ENCODE data around the gene LIME1. TPM values are rescaled to one million over a fixed set of nuclear protein-coding genes. Genes with fewer than 3 reads are reported as not detected.

The LIME1 gene
- total RNA-seq, 1 donor from 2014 or later: 0.47 TPM

DNA sequence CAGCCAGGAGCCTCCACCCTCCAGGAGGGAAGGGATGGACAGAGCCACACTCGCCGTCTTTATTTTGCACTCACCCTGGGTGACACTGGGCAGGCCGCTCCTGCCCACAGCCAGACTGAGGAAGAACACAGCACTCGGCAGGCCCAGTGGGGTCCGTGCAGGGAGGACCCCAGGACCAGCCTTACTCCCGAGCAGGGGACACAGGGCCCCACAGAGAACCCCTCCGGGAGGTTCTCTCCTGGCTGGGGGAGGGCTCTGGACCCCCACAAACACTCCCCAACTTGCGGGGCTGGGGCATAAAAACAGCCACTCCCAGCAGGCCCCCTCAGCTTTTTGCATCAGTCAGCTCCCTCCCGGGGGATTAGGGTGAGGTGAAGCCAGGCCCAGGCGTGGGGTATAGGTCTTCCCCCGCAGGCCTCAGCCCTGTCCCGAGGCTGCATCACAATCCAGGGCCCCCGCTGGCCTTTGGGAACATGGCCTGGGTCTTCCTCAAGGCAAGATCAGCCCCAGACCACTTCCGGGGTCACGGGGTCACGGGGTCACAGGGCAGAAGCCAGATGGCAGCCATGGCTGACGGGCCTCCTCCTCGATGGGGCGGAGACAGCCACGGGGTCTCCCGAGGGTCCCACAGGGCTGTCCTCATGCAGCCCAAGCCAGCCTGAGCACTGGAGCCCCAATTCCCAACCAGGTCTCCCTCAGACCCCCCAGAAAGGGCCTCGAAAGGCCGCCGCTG, 36.8 kb upstream of the LIME1 start:
- no peak for DNase-seq (ENCODE audit: low spot score)
- no peaks in the 10 kb centered on the region for H4K20me1 ChIP-seq (ENCODE audit: low read depth)
- H3K27ac ChIP-seq: no peak overlapping the region
- TF ChIP-seq CTCF (IDR thresholded peaks at IDR 0.05) (no peak), EZH2phosphoT487 (IDR thresholded peaks at IDR 0.05) (no peak), EZH2 (IDR thresholded peaks at IDR 0.05) (no peak)
- no peak overlapping the region for H3K4me3 ChIP-seq
- H3K36me3 ChIP-seq: no peaks in the 10 kb centered on the region
- Mint-ChIP-seq H3K27me3 (ENCODE audit: insufficient read depth, low read depth) (peaks cover 6% of the 10 kb centered on the region), H3K4me1 (no peaks in the 10 kb centered on the region), H3K36me3 (no peaks in the 10 kb centered on the region), H3K27ac (no peak overlapping the region), H3K9me3 (no peaks in the 10 kb centered on the region), H3K4me3 (no peak overlapping the region)
- H3F3A ChIP-seq (ENCODE audit: low read depth): peaks cover 7% of the 10 kb centered on the region
- H3K4me1 ChIP-seq: peaks cover 10% of the 10 kb centered on the region
- H2AFZ ChIP-seq (replicated peaks): no peak overlapping the region
- no peaks in the 10 kb centered on the region for H3K9me3 ChIP-seq (ENCODE audit: low read depth)
- no peaks in the 10 kb centered on the region for H3K27me3 ChIP-seq
- no peaks in the 10 kb centered on the region for H3K79me2 ChIP-seq (ENCODE audit: low read depth)
- no peak overlapping the region for H3K4me2 ChIP-seq
- H3K9ac ChIP-seq: no peak overlapping the region

DNA sequence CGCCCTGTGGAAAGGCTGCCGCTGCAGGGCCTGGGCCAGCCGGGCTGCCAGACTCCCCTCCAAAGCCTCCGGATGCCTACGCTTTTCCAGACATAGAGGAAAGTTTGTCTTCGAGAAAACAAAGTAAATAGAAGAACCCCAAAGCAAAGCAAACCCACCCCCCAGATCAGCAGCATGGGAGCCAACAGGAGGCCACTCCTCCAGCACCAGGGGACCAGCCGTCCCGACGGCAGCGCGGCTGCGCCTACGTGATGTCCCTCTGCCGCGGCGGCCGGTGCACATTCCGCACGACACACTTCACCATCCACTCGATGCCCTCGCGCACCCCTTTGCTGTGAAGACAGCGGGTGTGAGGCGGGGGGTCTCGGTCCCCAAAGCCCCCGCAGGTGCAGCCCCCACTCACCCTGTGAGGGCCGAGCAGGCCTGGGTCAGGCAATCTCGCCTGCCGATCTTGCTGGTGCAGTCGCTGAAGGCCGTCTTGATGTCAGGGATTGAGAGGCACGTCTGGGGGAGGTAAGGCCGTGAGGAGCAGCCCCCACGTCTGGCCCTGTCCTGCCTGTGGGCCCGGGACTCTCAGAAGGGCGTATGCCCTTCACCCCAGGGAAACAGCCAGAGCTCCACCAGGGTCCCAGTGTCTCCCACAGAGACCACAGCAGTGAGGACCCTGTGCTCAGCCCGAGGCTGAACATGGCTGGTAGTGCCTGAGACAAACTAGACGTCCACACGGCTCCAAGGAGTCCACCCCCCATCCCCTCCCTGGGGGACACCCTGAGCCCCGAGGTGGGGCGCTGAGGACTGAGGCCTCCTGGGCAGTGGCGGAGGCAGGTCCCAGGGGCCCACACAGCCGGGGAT, 36.0 kb upstream of the LIME1 start:
- Mint-ChIP-seq H3K9me3 (no peaks in the 10 kb centered on the region), H3K4me3 (peak overlapping the region; percentile 18), H3K36me3 (peaks cover 3% of the 10 kb centered on the region), H3K4me1 (no peaks in the 10 kb centered on the region), H3K27ac (no peak overlapping the region), H3K27me3 (ENCODE audit: insufficient read depth, low read depth) (peaks cover 6% of the 10 kb centered on the region)
- no peaks in the 10 kb centered on the region for H4K20me1 ChIP-seq (ENCODE audit: low read depth)
- H3K4me2 ChIP-seq: no peak overlapping the region
- no peak overlapping the region for H2AFZ ChIP-seq (replicated peaks)
- no peaks in the 10 kb centered on the region for H3K79me2 ChIP-seq (ENCODE audit: low read depth)
- H3K4me1 ChIP-seq: peaks cover 10% of the 10 kb centered on the region
- no peak for DNase-seq (ENCODE audit: low spot score)
- no peaks in the 10 kb centered on the region for H3K36me3 ChIP-seq
- H3K9ac ChIP-seq: no peak overlapping the region
- no peaks in the 10 kb centered on the region for H3K9me3 ChIP-seq (ENCODE audit: low read depth)
- H3K4me3 ChIP-seq: no peak overlapping the region
- no peak for TF ChIP-seq EZH2 (IDR thresholded peaks at IDR 0.05)
- TF ChIP-seq EZH2phosphoT487 (IDR thresholded peaks at IDR 0.05): no peak
- TF ChIP-seq CTCF (IDR thresholded peaks at IDR 0.05): no peak
- H3F3A ChIP-seq (ENCODE audit: low read depth): peaks cover 7% of the 10 kb centered on the region
- no peak overlapping the region for H3K27ac ChIP-seq
- no peaks in the 10 kb centered on the region for H3K27me3 ChIP-seq

DNA sequence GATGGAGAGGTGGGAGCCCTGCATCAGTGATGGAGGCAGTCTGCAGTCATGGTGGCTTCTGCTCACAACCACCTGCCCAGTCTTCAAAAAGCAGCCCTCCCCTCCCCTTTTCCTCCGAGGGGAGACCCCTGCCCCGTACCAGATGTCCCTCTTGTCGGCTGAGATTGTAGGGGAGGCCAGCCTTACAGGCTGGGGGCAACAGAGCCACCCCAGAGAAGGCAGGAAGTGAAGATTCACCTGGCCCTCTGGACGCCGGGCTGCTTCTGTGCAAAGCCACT, 35.5 kb upstream of the LIME1 start:
- Mint-ChIP-seq H3K4me1 (no peaks in the 10 kb centered on the region), H3K27me3 (ENCODE audit: insufficient read depth, low read depth) (peaks cover 6% of the 10 kb centered on the region), H3K36me3 (peaks cover 5% of the 10 kb centered on the region), H3K9me3 (no peaks in the 10 kb centered on the region), H3K27ac (no peak overlapping the region), H3K4me3 (no peak overlapping the region)
- H4K20me1 ChIP-seq (ENCODE audit: low read depth): peaks cover 2% of the 10 kb centered on the region
- H3K9ac ChIP-seq: no peak overlapping the region
- no peak for DNase-seq (ENCODE audit: low spot score)
- H2AFZ ChIP-seq (replicated peaks): no peak overlapping the region
- no peak overlapping the region for H3K4me2 ChIP-seq
- H3K79me2 ChIP-seq (ENCODE audit: low read depth): peaks cover 5% of the 10 kb centered on the region
- H3K27ac ChIP-seq: no peak overlapping the region
- no peaks in the 10 kb centered on the region for H3K27me3 ChIP-seq
- H3K36me3 ChIP-seq: no peaks in the 10 kb centered on the region
- H3K9me3 ChIP-seq (ENCODE audit: low read depth): no peaks in the 10 kb centered on the region
- H3K4me3 ChIP-seq: no peak overlapping the region
- peaks cover 5% of the 10 kb centered on the region for H3F3A ChIP-seq (ENCODE audit: low read depth)
- peaks cover 10% of the 10 kb centered on the region for H3K4me1 ChIP-seq
- TF ChIP-seq CTCF (IDR thresholded peaks at IDR 0.05) (no peak), EZH2 (IDR thresholded peaks at IDR 0.05) (no peak), EZH2phosphoT487 (IDR thresholded peaks at IDR 0.05) (no peak)
